AG10803 (cell line): ENCODE results near the gene TLR2.

Experiments
- DNase-seq: peaks from one replicate; pipeline ENCODE4 v3.0.0; 2010; ENCODE audit warnings: low read depth
- H3K4me3 ChIP-seq: 2 replicates; pipeline ENCODE4 v1.5.1; 2011; ENCODE audit warnings: mild to moderate bottlenecking, low read length, control low read depth
- TF ChIP-seq, protein P1 (sequence below): conservative IDR thresholded peaks from 2 replicates; pipeline ENCODE4 v1.5.1; 2011; ENCODE audit warnings: mild to moderate bottlenecking, low read length, control low read depth, inconsistent platforms

The TLR2 gene

DNA sequence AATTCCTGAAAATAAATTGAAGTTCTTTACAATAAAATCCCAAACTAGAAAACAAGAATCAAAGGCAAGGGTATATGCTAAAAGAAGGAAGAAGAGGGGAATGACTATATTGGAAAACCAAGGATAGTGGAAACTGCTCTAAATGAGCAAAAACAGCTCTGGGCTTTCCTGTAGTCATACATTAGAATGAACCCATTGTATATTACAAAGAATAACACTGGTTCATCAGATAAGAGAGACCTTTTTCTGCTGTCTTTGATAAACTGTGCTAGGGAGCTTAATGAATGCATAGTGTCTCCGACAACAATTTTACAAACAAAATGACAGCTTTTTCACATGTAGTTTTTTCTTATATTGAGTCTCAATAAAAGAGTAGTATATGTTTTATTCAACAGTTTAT is 26.6 kb downstream of the TLR2 start:
- TF ChIP-seq, protein P1, sequence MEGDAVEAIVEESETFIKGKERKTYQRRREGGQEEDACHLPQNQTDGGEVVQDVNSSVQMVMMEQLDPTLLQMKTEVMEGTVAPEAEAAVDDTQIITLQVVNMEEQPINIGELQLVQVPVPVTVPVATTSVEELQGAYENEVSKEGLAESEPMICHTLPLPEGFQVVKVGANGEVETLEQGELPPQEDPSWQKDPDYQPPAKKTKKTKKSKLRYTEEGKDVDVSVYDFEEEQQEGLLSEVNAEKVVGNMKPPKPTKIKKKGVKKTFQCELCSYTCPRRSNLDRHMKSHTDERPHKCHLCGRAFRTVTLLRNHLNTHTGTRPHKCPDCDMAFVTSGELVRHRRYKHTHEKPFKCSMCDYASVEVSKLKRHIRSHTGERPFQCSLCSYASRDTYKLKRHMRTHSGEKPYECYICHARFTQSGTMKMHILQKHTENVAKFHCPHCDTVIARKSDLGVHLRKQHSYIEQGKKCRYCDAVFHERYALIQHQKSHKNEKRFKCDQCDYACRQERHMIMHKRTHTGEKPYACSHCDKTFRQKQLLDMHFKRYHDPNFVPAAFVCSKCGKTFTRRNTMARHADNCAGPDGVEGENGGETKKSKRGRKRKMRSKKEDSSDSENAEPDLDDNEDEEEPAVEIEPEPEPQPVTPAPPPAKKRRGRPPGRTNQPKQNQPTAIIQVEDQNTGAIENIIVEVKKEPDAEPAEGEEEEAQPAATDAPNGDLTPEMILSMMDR = no peak
- no peak for DNase-seq
- H3K4me3 ChIP-seq = no peak overlapping the region

DNA sequence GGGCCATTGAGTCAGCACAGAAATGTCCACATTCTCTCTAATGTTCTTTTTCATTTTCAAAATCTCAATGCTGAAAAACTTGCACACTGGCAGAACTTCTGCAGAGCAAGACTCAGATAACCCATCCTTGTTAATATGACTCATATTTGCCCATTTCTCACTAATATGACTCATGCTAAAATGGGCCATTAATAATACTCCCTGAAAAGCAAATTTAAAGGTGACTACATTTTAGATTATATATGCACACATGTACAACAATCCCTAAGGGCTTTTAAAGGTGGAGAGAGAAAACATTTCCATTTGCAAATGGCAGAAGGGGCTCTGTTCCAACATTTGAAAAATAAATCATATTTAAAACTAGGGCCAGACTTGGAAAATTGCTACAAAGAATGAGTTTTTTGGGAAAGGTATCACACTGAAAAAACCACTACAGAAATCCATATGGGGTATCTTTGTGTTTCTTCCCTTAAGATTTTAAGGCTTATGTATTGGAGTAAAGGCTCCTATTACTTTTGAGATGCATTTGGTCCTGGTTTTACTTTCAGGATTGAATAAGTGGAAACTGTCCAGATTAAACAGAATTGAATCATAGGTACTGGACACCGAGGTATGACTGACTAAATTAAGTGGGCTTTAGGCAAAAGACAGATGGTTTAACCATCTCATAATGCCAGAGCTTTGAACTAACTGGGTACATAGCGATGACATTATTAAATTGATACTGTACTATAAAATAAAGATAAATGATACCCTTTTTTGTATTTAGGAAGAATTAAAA is 30.0 kb downstream of the TLR2 start:
- DNase-seq = no peak
- no peak overlapping the region for H3K4me3 ChIP-seq
- TF ChIP-seq, protein P1 = no peak

DNA sequence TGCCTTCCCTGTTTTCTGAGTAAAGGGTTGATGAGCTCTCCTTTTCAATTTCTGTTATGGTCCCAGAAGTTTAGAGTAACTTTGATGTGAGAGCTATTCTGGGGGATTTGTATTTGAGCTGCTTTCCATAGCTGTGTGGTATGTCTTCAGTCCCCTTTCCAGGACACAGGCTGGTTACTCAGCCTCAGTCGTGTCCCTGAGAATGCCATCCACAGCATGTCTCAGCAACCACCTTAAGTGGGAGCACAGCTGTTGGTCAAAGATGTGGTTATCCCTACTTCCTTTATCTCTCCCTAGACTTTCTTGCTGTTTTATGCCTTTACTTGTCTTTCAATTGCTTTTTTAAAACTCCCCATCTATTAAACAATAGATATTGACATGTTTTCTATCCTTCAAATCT is 38.0 kb downstream of the TLR2 start:
- DNase-seq = no peak
- H3K4me3 ChIP-seq = no peak overlapping the region
- TF ChIP-seq, protein P1 = no peak

DNA sequence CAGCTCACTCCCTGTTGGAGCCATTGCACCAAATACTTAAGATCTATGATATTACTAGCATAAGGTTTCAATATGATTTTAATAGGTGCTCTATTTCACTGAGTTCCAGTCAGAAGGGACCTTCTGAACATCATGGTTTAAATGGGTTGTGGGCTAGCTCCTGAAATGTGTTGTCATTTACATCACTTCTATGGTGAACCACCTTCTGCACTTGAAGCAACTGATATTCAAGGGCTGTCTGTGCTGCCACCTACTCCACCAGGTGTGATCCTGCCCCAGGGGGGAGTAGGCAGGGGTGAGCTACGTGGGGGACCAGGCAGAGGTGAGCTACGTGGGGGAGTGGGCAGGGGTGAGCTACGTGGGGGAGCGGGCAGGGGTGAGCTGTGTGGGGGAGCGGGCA is 40.5 kb downstream of the TLR2 start:
- TF ChIP-seq, protein P1 = no peak
- no peak overlapping the region for H3K4me3 ChIP-seq
- no peak for DNase-seq

DNA sequence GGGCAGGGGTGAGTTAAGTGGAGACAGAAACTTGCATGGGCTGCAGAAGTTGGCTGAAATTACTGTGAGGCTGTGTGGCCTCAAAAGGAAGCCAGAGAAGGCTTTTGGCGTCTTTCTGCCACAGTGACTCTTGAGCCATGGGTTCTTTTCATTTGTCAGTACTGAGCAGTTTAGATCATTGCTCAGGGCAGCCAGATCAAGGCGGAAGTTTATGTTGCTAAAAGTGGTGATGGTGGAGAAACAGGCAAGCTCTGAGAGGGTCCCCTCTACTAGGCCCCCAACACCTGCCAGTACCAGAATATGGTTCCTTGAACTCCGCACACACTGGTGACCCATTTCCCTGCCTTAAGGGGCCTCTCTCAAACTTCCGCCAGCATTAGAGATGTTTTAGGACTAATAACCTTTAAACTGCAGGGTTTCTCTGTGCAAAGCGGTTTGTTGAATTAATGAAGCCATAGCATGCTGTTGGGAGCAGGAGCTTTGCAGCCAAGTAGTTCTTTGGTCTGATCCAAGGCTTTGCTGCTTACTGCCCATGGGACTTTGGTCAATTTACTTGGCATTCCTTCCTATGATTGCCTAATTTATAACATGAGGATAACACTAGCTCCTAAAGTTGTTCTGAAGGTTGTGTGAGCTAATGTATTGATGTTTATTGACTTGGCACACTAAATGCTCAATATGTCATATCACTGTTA is 41.2 kb downstream of the TLR2 start:
- no peak for DNase-seq
- TF ChIP-seq, protein P1 = no peak
- no peak overlapping the region for H3K4me3 ChIP-seq

DNA sequence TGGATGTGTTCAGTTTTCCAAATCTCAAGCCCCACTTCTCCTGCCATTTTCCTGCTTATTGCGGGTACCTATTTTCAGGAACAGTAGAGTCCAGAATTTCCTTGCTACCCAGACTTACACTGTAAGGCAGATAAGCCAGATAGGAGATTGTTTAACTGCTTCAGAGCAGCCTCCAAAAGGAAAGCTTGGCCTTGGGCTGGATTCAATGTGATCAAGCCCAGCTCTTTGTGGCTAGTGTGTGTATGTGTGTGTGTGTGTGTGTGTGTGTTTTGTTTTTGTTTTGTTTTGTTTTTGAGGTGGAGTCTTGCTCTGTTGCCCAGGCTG is 41.7 kb downstream of the TLR2 start:
- no peak overlapping the region for H3K4me3 ChIP-seq
- no peak for DNase-seq
- TF ChIP-seq, protein P1 = no peak

DNA sequence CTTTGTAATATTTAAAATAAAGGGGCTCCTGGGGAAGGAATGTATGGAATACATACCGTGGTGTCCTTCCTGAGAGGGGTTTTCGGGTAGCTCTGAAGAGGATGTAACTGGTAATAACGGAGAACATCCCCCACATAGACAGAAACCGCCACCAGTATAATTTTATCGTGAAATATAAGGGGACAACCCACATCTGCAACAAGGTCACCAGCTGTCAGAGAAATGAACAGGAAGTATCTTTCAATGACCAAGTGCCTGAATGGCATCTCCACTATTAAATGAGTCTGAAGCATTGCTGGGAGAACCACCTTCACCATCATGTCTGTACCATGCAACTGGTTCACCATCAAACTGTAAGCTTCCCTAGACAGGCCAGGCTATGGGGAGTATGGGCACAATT is 44.1 kb downstream of the TLR2 start:
- TF ChIP-seq, protein P1 = no peak
- H3K4me3 ChIP-seq = no peak overlapping the region
- no peak for DNase-seq
